Thymus (tissue), 11 donors: ENCODE results near the gene RERE. TPM values are rescaled to one million over a fixed set of nuclear protein-coding genes. Genes with fewer than 3 reads are reported as not detected.

Source experiments
- DNase-seq, 9 donors: peaks; one replicate each; pipeline ENCODE4 v3.0.0-alpha.2; 2013; ENCODE audit warnings: low spot score in 9 of 9, low read depth in 6 of 9, missing footprints in 1 of 9
- H3K27ac ChIP-seq, 2 donors: one replicate each; pipeline ENCODE4 v1.5.1; 2013; ENCODE audit warnings: control low read depth in 1 of 2, low read depth in 1 of 2, low read length in 1 of 2, mild to moderate bottlenecking in 1 of 2, moderate library complexity in 1 of 2
- H3K27me3 ChIP-seq, 2 donors: one replicate each; pipeline ENCODE4 v1.5.1; 2013; ENCODE audit warnings: low read length in 1 of 2; ENCODE audit not compliant: control insufficient read depth in 2 of 2, insufficient read depth in 1 of 2
- H3K36me3 ChIP-seq, 2 donors: one replicate each; pipeline ENCODE4 v1.5.1; 2013; ENCODE audit warnings: low read length in 1 of 2, mild to moderate bottlenecking in 1 of 2, moderate library complexity in 1 of 2; ENCODE audit not compliant: control insufficient read depth in 2 of 2, insufficient read depth in 2 of 2
- H3K4me1 ChIP-seq, 2 donors: one replicate each; pipeline ENCODE4 v1.5.1; 2013; ENCODE audit warnings: low read length in 2 of 2; ENCODE audit not compliant: control insufficient read depth in 2 of 2, insufficient read depth in 2 of 2
- H3K4me3 ChIP-seq, 2 donors: one replicate each; pipeline ENCODE4 v1.5.1; 2013; ENCODE audit warnings: low read length in 2 of 2, control low read depth in 1 of 2, mild to moderate bottlenecking in 1 of 2
- H3K9me3 ChIP-seq, 2 donors: one replicate each; pipeline ENCODE4 v1.5.1; 2013; ENCODE audit warnings: low read length in 1 of 2, mild to moderate bottlenecking in 1 of 2; ENCODE audit not compliant: control insufficient read depth in 2 of 2, insufficient read depth in 1 of 2
- WGBS: extraction: QIAGEN DNeasy Blood & Tissue Kit; methylation state at CpG from one replicate; pipeline ENCODE4 v1.1.7; 2013; 5-methylcytosine and 5-hydroxymethylcytosine counted together
- polyA plus RNA-seq: library from polyadenylated mRNA; stranded (reverse); fragments of 200-250 nt; gene quantifications from one replicate; pipeline ENCODE4 v1.2.3, GENCODE V29; 2013
- total RNA-seq: library from RNA; stranded (reverse); fragments of 120-200 nt; gene quantifications from one replicate; pipeline ENCODE4 v1.2.4, GENCODE V29; 2013
- donor health status: healthy.

Gene RERE
- total and polyA plus RNA-seq, 2 donors: 22.9 to 37.7 TPM

DNA sequence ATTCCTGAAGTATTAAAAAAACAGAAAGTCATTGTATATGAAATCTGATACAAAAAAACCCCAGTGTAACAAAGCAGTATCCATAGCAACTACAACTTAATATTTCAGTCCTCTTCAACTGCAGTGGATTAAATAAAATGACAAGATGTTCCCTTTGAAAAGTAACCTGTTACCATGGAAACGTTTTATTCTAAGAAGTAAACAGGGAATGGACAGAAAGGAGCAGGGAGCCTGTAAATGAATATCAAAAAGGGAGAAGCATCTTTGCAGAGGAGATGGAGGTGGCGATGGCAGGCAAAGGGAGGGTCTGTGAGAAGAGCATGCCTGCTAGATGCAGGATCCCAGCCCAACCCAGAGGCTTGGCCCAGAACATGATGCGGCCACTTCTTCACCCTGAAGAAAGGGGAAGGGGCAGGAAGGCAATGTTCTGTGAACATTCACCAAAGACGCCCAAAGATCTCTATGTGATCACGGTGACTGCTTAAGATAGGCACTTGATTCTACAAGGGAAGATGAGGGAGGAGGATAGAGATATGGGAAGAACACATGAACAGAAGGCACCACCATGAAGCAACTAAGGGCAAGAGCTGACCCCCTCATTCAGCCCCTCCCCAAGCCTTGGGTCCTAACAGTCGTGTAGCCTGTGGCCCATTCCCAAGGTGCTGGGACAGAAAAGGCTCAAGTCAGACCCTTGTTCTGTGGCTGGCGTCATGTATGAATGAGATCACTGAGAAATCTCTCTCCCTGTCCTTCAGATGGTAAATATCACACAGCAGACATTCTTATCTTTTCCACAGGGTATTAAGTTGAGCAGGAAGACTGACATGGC lies 299.6 kb downstream of the RERE start:
- Histone ChIP-seq H3K4me3 (no peak overlapping the region), H3K4me1 (peaks cover 10 to 16% of the 10 kb centered on the region in 2 donors), H3K9me3 (no peaks in the 10 kb centered on the region), H3K27me3 (no peaks in the 10 kb centered on the region), H3K27ac (peak overlapping the region; percentile 19 to 58), H3K36me3 (no peaks in the 10 kb centered on the region)
- no peak for DNase-seq
- 92% methylated on average over 7 of the region's 7 CpGs for WGBS

GRCh38 chr1:8516793-8517556 lies 300.5 kb downstream of the RERE start:
- H3K27me3 ChIP-seq: no peaks in the 10 kb centered on the region
- H3K4me1 ChIP-seq: peaks cover 10 to 21% of the 10 kb centered on the region in 2 donors
- DNase-seq: peak in 3 of 9 donors; percentile 22 to 63 (median 39)
- no peak overlapping the region for H3K4me3 ChIP-seq
- WGBS: 20% methylated on average over 6 of the region's 6 CpGs
- H3K9me3 ChIP-seq: no peaks in the 10 kb centered on the region
- H3K27ac ChIP-seq: peak overlapping the region in 1 of 2 donors; percentile 58
- H3K36me3 ChIP-seq: peaks cover 0 to 3% of the 10 kb centered on the region in 2 donors

- H3K4me3 ChIP-seq: no peak overlapping the region
- no peaks in the 10 kb centered on the region for H3K27me3 ChIP-seq
- peaks cover 14 to 25% of the 10 kb centered on the region in 2 donors for H3K4me1 ChIP-seq
- H3K9me3 ChIP-seq: no peaks in the 10 kb centered on the region
- peaks cover 0 to 3% of the 10 kb centered on the region in 2 donors for H3K36me3 ChIP-seq
- 95% methylated on average over 4 of the region's 4 CpGs for WGBS
- no peak for DNase-seq
- peak overlapping the region in 1 of 2 donors; percentile 58 for H3K27ac ChIP-seq
These were observed 301.1 kb downstream of the RERE start for GRCh38 chr1:8516278-8516777.

GRCh38 chr1:8512504-8512903 lies 304.9 kb downstream of the RERE start:
- Histone ChIP-seq H3K27me3 (no peaks in the 10 kb centered on the region), H3K4me3 (no peak overlapping the region), H3K36me3 (peaks cover 0 to 3% of the 10 kb centered on the region in 2 donors), H3K9me3 (no peaks in the 10 kb centered on the region), H3K27ac (no peak overlapping the region), H3K4me1 (peaks cover 27 to 38% of the 10 kb centered on the region in 2 donors)
- WGBS: 82% methylated on average over 6 of the region's 6 CpGs
- no peak for DNase-seq

DNA sequence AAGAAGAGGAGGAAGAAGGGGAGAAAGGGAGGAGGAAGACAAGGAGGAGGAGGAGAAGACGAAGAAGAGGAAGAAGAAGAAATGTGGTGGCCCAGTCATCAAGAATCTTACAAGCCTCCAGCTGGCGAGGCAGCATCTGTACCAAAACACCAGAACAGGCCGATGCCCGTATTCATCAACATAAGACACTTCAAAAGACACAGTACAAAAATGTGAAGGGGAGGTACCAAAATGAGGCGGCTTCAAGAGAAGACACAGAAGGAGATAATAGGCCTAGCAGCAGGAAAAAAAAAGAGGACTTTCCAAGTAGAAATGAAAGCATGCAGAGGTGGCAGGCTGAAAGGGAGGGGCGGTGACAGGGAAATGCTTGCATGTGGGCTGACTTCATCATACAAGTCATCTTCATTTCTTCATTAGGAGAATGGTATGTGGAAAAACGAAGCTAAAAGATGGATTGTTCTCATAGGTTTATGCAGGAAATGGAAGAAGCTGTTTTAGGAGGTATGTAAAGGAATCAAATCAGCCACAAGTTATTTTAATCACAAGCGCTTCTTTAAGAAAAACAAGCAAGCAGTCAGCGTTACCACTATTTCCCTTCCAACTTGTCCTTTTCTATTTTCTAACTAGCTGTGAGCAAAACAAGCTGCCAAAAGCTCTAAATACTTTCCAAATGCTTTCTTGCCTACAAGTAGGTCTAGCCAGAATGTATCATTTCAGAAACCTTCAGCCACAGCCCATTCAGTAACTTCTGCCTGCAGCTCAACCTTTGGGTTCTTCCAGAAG lies 307.2 kb downstream of the RERE start:
- H3K9me3 ChIP-seq: no peaks in the 10 kb centered on the region
- peak overlapping the region; percentile 62 to 73 for H3K27ac ChIP-seq
- peaks cover 0 to 3% of the 10 kb centered on the region in 2 donors for H3K36me3 ChIP-seq
- no peaks in the 10 kb centered on the region for H3K27me3 ChIP-seq
- H3K4me3 ChIP-seq: no peak overlapping the region
- 17% methylated on average over 9 of the region's 9 CpGs for WGBS
- peak in 8 of 9 donors; percentile 20 to 80 (median 50) for DNase-seq
- peaks cover 17 to 31% of the 10 kb centered on the region in 2 donors for H3K4me1 ChIP-seq

GRCh38 chr1:8509579-8509978 lies 307.9 kb downstream of the RERE start:
- Histone ChIP-seq H3K36me3 (peaks cover 0 to 3% of the 10 kb centered on the region in 2 donors), H3K27me3 (no peaks in the 10 kb centered on the region), H3K9me3 (no peaks in the 10 kb centered on the region), H3K27ac (peak overlapping the region; percentile 62 to 73), H3K4me3 (no peak overlapping the region), H3K4me1 (peaks cover 17 to 27% of the 10 kb centered on the region in 2 donors)
- DNase-seq: no peak
- WGBS: 97% methylated on average over 7 of the region's 7 CpGs

- Histone ChIP-seq H3K27ac (no peak overlapping the region), H3K9me3 (no peaks in the 10 kb centered on the region), H3K4me3 (no peak overlapping the region), H3K4me1 (peaks cover 17 to 22% of the 10 kb centered on the region in 2 donors), H3K27me3 (no peaks in the 10 kb centered on the region), H3K36me3 (no peaks in the 10 kb centered on the region)
- WGBS: 96% methylated on average over 11 of the region's 11 CpGs
- DNase-seq: no peak
These were observed 310.3 kb downstream of the RERE start for GRCh38 chr1:8506995-8507615.

GRCh38 chr1:8506456-8506855 lies 311.0 kb downstream of the RERE start:
- WGBS: 96% methylated on average over 1 of the region's 1 CpG
- DNase-seq: no peak

More at GRCh38 chr1:8506456-8506855, 311.0 kb downstream of the RERE start:
- Histone ChIP-seq H3K27me3 (no peaks in the 10 kb centered on the region), H3K36me3 (no peaks in the 10 kb centered on the region), H3K27ac (no peak overlapping the region), H3K4me1 (peaks cover 15 to 18% of the 10 kb centered on the region in 2 donors), H3K4me3 (no peak overlapping the region), H3K9me3 (no peaks in the 10 kb centered on the region)
